ENCODE measurements around the gene GNAL.

GNAL gene

DNA sequence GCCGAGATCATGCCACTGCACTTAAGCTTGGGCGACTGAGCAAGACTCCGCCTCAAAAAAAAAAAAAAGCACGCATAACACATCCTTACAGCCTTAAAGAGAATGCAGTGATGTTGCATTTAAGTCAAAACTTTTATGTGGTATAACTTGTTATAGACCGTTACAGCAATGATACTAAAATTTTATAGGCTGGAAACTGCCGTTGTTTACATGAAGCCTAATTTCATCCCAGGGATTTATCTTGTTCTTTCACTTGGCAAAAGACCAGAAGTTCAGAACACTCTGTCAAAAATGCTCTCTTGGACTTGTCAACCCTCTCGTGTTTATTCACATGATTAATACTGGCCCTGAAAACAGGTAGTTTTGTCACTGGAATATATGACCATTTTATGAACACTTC is 7.4 kb downstream of the GNAL start:
- Histone ChIP-seq H3K4me3 (ENCODE audit: low read length) (no peak overlapping the region), H3K27me3 (ENCODE audit: control insufficient read depth, low read length) (no peaks in the 10 kb centered on the region), H3K27ac (ENCODE audit: low read depth, low read length) (no peak overlapping the region), H3K9me3 (ENCODE audit: control insufficient read depth, insufficient read depth, low read length) (no peaks in the 10 kb centered on the region), H4K20me1 (ENCODE audit: control insufficient read depth, insufficient read depth, low read depth, low read length) (no peaks in the 10 kb centered on the region), H3F3A (ENCODE audit: control insufficient read depth, insufficient read depth) (peaks cover 3% of the 10 kb centered on the region; the same call in 1 of the 2 replicates), H3K4me1 (ENCODE audit: control insufficient read depth, low read length) (peaks cover 50% of the 10 kb centered on the region), H3K79me2 (ENCODE audit: control insufficient read depth, low read length) (peaks cover 89% of the 10 kb centered on the region), H3K4me2 (ENCODE audit: low read length) (no peak overlapping the region), H3K36me3 (ENCODE audit: control insufficient read depth, low read length) (no peaks in the 10 kb centered on the region), H3K9me2 (replicated peaks; ENCODE audit: control insufficient read depth, low read length) (no peaks in the 10 kb centered on the region)
- no peak for TF ChIP-seq EZH2phosphoT487 (IDR thresholded peaks at IDR 0.05; ENCODE audit: borderline replicate concordance, low read length)
- TF ChIP-seq, protein P1, sequence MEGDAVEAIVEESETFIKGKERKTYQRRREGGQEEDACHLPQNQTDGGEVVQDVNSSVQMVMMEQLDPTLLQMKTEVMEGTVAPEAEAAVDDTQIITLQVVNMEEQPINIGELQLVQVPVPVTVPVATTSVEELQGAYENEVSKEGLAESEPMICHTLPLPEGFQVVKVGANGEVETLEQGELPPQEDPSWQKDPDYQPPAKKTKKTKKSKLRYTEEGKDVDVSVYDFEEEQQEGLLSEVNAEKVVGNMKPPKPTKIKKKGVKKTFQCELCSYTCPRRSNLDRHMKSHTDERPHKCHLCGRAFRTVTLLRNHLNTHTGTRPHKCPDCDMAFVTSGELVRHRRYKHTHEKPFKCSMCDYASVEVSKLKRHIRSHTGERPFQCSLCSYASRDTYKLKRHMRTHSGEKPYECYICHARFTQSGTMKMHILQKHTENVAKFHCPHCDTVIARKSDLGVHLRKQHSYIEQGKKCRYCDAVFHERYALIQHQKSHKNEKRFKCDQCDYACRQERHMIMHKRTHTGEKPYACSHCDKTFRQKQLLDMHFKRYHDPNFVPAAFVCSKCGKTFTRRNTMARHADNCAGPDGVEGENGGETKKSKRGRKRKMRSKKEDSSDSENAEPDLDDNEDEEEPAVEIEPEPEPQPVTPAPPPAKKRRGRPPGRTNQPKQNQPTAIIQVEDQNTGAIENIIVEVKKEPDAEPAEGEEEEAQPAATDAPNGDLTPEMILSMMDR (IDR thresholded peaks at IDR 0.05; ENCODE audit: low read depth, low read length, poor library complexity, severe bottlenecking), result no peak

DNA sequence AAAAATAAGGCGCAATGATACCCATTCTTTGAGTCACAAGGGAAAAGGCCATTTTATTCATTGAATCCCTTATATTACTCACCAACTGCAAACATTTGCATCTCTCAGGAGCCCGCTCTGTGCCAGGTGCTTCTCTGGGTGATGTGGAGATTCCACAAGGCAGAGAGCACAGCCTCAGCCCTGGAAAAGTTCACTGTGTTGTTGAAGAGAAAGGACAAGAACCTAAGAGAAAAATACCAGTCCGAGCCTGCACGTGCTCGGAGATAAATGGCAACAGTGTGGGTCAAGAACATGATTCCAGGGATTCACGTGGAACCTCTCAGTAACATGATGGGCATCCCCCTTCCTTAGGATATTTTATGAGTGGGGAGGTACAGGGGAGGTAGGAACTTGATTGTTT is 11.8 kb downstream of the GNAL start:
- H3K36me3 ChIP-seq (ENCODE audit: control insufficient read depth, low read length), result no peaks in the 10 kb centered on the region; the same call in 1 of the 2 replicates
- TF ChIP-seq EZH2phosphoT487 (IDR thresholded peaks at IDR 0.05; ENCODE audit: borderline replicate concordance, low read length), result no peak
- TF ChIP-seq, protein P1 (IDR thresholded peaks at IDR 0.05; ENCODE audit: low read depth, low read length, poor library complexity, severe bottlenecking), result no peak
- H3K4me2 ChIP-seq (ENCODE audit: low read length), result no peak overlapping the region
- H3K79me2 ChIP-seq (ENCODE audit: control insufficient read depth, low read length), result peaks cover 45% of the 10 kb centered on the region
- H3F3A ChIP-seq (ENCODE audit: control insufficient read depth, insufficient read depth), result no peaks in the 10 kb centered on the region
- H3K4me3 ChIP-seq (ENCODE audit: low read length), result no peak overlapping the region
- H4K20me1 ChIP-seq (ENCODE audit: control insufficient read depth, insufficient read depth, low read depth, low read length), result no peaks in the 10 kb centered on the region
- H3K27me3 ChIP-seq (ENCODE audit: control insufficient read depth, low read length), result no peaks in the 10 kb centered on the region
- H3K27ac ChIP-seq (ENCODE audit: low read depth, low read length), result no peak overlapping the region
- no peaks in the 10 kb centered on the region for H3K9me3 ChIP-seq (ENCODE audit: control insufficient read depth, insufficient read depth, low read length)
- no peaks in the 10 kb centered on the region for H3K9me2 ChIP-seq (replicated peaks; ENCODE audit: control insufficient read depth, low read length)
- H3K4me1 ChIP-seq (ENCODE audit: control insufficient read depth, low read length), result peaks cover 13% of the 10 kb centered on the region

DNA sequence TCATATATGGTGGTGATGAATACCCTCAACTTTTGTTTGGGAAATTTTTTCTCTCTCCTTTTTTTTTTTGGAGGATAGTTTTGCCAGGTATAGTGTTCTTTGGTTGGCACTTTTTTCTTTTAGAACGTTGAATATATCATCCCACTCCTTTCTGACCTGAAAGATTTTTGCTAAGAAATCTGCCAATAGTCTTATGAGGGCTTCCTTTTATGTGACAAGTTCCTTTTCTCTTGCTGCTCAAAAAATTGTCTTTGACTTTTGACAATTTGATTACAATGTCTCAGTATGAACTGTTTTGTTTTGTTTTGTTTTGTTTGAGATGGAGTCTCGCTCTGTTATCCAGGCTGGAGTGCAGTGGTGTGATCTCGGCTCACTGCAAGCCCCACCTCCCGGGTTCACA is 21.5 kb downstream of the GNAL start:
- no peaks in the 10 kb centered on the region for H4K20me1 ChIP-seq (ENCODE audit: control insufficient read depth, insufficient read depth, low read depth, low read length)
- no peaks in the 10 kb centered on the region for H3F3A ChIP-seq (ENCODE audit: control insufficient read depth, insufficient read depth)

More for the DNA sequence above, 21.5 kb downstream of the GNAL start:
- H3K27ac ChIP-seq (ENCODE audit: low read depth, low read length), result no peak overlapping the region
- peaks cover 5% of the 10 kb centered on the region; the same call in 1 of the 2 replicates for H3K9me3 ChIP-seq (ENCODE audit: control insufficient read depth, insufficient read depth, low read length)
- no peak overlapping the region for H3K4me3 ChIP-seq (ENCODE audit: low read length)
- H3K27me3 ChIP-seq (ENCODE audit: control insufficient read depth, low read length), result no peaks in the 10 kb centered on the region
- H3K4me2 ChIP-seq (ENCODE audit: low read length), result no peak overlapping the region
- no peaks in the 10 kb centered on the region for H3K9me2 ChIP-seq (replicated peaks; ENCODE audit: control insufficient read depth, low read length)
- H3K79me2 ChIP-seq (ENCODE audit: control insufficient read depth, low read length), result peaks cover 50% of the 10 kb centered on the region
- TF ChIP-seq, protein P1 (IDR thresholded peaks at IDR 0.05; ENCODE audit: low read depth, low read length, poor library complexity, severe bottlenecking), result no peak
- TF ChIP-seq EZH2phosphoT487 (IDR thresholded peaks at IDR 0.05; ENCODE audit: borderline replicate concordance, low read length), result no peak
- no peaks in the 10 kb centered on the region for H3K36me3 ChIP-seq (ENCODE audit: control insufficient read depth, low read length)
- peaks cover 25% of the 10 kb centered on the region for H3K4me1 ChIP-seq (ENCODE audit: control insufficient read depth, low read length)

Measured in DOHH2 (cell line).